ENCODE results near the gene HOXC12. TPM values are rescaled to one million over a fixed set of nuclear protein-coding genes. Genes with fewer than 3 reads are reported as not detected.

The HOXC12 gene
- total RNA-seq, 2 donors from 2014 or later: not detected

DNA sequence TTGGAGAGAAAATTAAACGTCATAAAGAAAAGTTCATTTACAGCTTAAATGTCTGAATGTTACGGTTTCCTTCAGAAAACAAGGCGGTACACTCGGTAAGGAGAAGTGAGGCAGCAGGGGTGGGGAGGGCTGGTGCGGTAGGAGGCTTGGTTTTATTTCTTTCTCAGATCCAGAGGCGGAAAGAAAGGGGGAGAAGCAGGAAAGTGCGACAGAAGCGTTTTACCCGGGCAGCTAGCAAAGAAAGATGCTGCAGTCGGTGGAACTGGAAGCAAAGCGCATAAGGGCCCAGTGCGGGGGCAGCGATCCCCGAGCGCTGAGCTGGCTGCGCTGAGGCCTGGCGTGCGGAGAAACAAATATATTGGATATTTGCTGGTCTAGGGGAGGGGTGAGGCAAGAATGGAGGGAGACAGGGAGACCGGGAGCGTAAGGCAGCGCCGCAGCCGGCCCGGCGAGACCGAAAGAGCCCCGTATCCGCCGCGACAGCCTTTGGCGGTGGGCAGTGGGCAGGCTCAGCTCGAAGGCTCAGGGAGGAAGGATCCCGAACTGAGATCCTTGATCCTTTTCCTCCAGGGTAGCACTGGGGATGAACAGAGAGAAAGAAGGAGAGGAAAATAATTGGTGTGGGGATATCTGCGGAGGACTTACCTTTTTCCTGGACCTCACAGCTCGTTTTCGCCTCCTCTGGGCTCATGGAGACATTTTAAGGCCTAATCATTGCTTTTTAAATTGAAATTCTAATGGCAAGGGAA, 11.9 kb downstream of the HOXC12 start:
- no peaks in the 10 kb centered on the region for H3K36me3 Mint-ChIP-seq
- H3K4me1 Mint-ChIP-seq (ENCODE audit: low read depth in 2 of 2): peaks cover 25 to 28% of the 10 kb centered on the region in 2 donors
- ATAC-seq (no peak), DNase-seq (ENCODE audit: low spot score) (no peak)
- no peaks in the 10 kb centered on the region for H3K9me3 Mint-ChIP-seq
- peak overlapping the region; percentile 19 for H3K4me3 Mint-ChIP-seq
- H3K27ac Mint-ChIP-seq: no peak overlapping the region
- H3K27me3 Mint-ChIP-seq: peaks cover 70 to 89% of the 10 kb centered on the region in 2 donors

DNA sequence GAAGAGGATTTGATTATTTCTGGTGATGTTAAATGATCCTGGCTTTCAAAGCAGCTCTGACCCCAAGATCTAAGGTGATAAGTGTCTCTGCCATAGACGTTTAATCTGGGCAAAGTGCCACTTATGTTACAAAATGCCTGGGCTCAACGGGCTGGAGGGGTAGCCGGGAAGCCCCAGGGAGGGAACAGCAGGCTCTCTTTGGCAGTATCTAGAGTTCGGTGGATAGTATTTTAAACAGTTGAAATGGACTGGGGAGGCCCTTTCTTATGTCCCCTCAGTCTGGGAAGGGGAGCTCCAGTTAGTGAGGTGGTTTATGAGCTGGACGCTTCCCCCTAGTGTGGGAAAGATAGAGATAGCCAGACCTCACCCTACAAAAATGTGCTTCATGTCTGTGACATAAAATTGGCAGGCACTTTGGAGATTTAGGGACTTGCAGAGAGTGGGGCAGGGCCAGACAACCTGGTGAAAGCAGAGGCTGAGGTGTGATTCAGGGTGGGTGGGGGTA, 12.8 kb downstream of the HOXC12 start:
- H3K27ac Mint-ChIP-seq: no peak overlapping the region
- H3K36me3 Mint-ChIP-seq: no peaks in the 10 kb centered on the region
- DNase-seq (ENCODE audit: low spot score): no peak
- ATAC-seq: no peak
- peaks cover 25 to 28% of the 10 kb centered on the region in 2 donors for H3K4me1 Mint-ChIP-seq (ENCODE audit: low read depth in 2 of 2)
- H3K27me3 Mint-ChIP-seq: peaks cover 78 to 95% of the 10 kb centered on the region in 2 donors
- no peak overlapping the region for H3K4me3 Mint-ChIP-seq
- H3K9me3 Mint-ChIP-seq: no peaks in the 10 kb centered on the region

DNA sequence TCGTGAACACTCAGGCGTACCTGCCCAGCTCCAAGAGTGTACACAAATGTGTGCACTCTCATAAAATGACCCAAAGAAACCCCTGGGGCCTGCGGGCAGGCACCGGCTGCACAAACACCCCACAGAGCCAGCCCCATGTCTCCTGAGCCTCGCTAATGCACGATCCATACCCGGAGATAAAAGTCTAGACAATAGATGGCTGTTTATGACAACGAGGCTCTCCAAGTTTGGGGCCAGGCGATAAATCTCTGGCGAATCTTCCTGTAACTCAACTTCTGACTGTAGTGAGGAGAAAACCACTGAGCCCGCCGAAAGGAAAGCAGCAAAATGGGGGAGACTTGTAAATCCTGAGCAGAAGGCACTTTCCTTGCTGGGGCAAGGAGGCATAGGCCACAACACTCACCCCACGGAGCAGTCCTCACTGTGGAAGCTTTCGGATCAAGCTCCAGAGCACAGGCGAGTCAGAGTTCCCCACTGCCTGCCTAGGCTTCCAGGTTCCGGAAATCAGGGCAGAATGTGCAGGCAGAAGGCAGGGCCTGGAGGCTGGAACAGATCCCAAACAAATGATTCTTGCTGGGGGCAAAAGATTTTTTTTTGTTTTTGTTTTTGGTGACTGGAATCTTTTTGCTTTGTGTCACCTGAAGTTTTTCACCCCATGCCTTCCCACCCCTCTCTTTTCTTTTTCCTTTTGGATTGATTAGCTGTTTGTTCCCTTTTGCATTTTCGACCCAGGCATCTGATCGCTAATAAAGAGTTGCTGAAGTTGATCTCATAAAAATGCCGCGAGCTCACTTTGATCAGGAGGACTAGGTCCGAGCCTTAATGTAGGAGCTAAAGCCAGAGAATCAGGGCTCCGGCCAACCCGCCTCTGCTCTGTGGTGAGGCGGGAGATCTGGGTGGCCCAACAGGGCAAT, 13.8 kb downstream of the HOXC12 start:
- Mint-ChIP-seq H3K36me3 (no peaks in the 10 kb centered on the region), H3K4me1 (ENCODE audit: low read depth in 2 of 2) (peaks cover 31 to 32% of the 10 kb centered on the region in 2 donors), H3K4me3 (no peak overlapping the region), H3K27ac (no peak overlapping the region), H3K27me3 (peaks cover 80 to 95% of the 10 kb centered on the region in 2 donors), H3K9me3 (no peaks in the 10 kb centered on the region)
- ATAC-seq (no peak), DNase-seq (ENCODE audit: low spot score) (no peak)

DNA sequence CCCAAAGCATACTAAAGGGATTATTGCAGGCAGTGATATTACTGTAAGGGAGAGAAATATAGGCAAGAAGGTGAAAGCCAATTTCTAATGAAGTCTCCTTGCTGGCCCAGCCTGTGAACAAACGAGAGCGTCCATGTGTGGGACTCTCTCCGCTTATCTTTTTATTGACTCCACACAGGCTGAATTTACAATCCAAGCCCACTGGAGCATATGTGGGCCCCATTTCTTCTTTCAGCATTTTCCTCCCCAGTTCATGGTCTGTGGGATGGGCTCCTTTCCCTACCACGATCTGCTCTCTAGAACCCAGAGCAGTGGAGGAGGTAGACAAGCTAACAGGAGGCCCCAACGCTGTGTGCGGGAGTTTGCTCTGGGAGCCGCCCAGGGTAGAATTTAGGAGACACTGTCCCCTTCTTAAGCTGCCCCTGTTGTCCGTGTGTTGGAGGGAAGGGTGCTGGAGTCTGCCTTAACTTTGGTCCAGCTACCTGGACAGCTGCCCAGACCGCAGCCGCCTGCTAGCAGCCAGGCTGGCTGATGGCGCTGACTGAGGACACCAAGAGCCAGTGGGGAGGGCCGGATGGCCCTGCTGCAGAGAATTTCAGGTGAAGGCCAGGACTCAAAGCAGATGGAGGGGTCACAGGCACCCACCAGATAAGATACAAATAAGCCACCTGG, 15.0 kb downstream of the HOXC12 start:
- Mint-ChIP-seq H3K9me3 (no peaks in the 10 kb centered on the region), H3K36me3 (no peaks in the 10 kb centered on the region), H3K27me3 (peaks cover 71 to 84% of the 10 kb centered on the region in 2 donors), H3K4me1 (ENCODE audit: low read depth in 2 of 2) (peaks cover 21 to 25% of the 10 kb centered on the region in 2 donors), H3K27ac (no peak overlapping the region), H3K4me3 (no peak overlapping the region)
- DNase-seq (ENCODE audit: low spot score) (no peak), ATAC-seq (no peak)

DNA sequence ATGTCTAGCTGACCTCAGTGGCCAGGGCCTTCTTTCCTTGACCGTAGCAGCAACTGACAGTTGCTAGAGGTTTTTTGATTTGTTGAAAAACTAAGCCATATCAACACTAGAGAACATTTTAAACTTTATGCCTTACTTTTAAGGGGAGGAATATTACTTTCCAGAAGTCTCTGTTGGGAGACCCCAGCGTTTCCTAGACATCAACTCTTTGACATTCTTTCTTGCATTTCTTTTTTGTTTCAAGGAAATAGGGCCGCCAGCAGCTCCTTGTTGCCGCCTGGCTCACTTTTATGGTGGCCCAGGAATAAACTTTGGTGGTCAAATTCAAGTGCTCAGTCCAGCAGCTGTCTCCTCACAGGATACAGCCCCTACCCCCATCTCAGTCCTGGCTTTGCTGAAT, 15.7 kb downstream of the HOXC12 start:
- peaks cover 18 to 24% of the 10 kb centered on the region in 2 donors for H3K4me1 Mint-ChIP-seq (ENCODE audit: low read depth in 2 of 2)
- no peak for ATAC-seq
- H3K9me3 Mint-ChIP-seq: no peaks in the 10 kb centered on the region
- no peak overlapping the region for H3K27ac Mint-ChIP-seq
- no peaks in the 10 kb centered on the region for H3K36me3 Mint-ChIP-seq
- H3K4me3 Mint-ChIP-seq: no peak overlapping the region
- peaks cover 67 to 81% of the 10 kb centered on the region in 2 donors for H3K27me3 Mint-ChIP-seq
- no peak for DNase-seq (ENCODE audit: low spot score)

DNA sequence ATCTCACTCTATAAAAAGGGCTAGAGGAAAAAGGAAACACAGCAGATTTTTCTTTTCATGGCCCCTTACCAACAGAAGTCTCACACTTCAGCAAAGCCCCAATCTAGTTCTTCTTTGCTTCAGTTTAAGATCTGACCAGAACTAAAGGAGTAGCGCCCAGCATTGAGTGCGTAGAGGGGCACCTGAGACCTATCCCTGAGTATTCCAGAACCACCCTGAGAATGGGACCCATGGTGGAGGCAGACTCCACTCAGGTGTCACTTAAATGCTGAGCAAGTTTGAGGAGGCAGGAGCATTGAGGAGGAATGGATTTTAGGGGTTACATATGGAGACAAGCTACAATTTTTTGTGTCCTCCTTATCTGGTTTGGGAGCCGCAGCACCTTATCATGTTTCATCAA, 16.4 kb downstream of the HOXC12 start:
- Mint-ChIP-seq H3K4me3 (no peak overlapping the region), H3K27ac (no peak overlapping the region), H3K36me3 (no peaks in the 10 kb centered on the region), H3K4me1 (ENCODE audit: low read depth in 2 of 2) (peaks cover 18 to 26% of the 10 kb centered on the region in 2 donors), H3K9me3 (no peaks in the 10 kb centered on the region), H3K27me3 (peaks cover 67 to 81% of the 10 kb centered on the region in 2 donors)
- no peak for ATAC-seq
- DNase-seq (ENCODE audit: low spot score): no peak

DNA sequence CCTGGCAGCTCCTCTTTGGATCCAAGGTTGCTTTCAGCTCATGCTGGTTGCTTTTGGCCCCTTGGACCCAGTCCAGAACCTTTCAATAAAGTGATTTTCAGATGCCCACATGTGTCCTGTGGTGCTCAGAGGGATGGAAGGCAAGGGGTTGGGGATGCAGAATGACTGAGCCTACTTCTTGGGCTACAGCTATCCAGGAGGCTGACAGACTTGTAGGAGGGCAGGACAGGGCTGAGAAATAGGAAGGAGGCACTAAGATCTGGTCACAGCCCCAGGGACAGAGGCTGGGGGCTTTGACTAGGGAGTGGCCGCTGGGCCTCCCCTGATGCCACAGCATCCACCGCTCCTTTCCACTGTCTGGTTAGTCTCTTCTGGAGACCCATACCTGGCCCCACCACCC, 17.0 kb downstream of the HOXC12 start:
- no peak for ATAC-seq
- Mint-ChIP-seq H3K36me3 (no peaks in the 10 kb centered on the region), H3K27ac (no peak overlapping the region), H3K9me3 (no peaks in the 10 kb centered on the region), H3K27me3 (peaks cover 64 to 79% of the 10 kb centered on the region in 2 donors), H3K4me1 (ENCODE audit: low read depth in 2 of 2) (peaks cover 12 to 20% of the 10 kb centered on the region in 2 donors), H3K4me3 (no peak overlapping the region)
- DNase-seq (ENCODE audit: low spot score): no peak

DNA sequence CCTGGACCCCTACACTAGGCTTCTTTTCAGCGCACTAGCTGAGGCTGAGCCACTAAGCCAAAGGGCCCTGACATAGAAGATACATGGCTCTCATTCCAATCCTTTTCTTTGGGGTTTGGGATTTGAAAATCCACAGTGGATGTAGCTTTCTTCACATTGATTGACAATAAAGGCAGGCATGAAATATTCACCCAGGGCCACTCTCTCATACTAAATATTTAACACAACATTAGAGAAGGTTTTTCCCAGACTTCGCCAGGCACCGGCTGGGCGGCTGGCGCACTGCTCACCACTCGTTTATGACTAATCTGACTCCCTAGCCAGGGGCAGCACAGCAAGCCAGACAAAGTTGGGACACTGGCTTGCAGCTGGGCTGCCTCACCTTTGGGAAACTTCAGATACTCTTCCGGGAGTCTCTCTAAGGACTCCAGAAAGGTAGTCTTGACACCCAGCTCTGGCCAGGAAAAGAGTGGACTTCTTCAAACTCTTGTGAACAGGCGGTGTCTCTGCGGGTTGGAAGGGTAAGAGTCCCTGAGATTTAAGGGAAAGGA, 17.5 kb downstream of the HOXC12 start:
- no peak overlapping the region for H3K27ac Mint-ChIP-seq
- DNase-seq (ENCODE audit: low spot score) (no peak), ATAC-seq (no peak)
- no peaks in the 10 kb centered on the region for H3K36me3 Mint-ChIP-seq
- peaks cover 68 to 79% of the 10 kb centered on the region in 2 donors for H3K27me3 Mint-ChIP-seq
- no peak overlapping the region for H3K4me3 Mint-ChIP-seq
- H3K9me3 Mint-ChIP-seq: no peaks in the 10 kb centered on the region
- peaks cover 11 to 19% of the 10 kb centered on the region in 2 donors for H3K4me1 Mint-ChIP-seq (ENCODE audit: low read depth in 2 of 2)

DNA sequence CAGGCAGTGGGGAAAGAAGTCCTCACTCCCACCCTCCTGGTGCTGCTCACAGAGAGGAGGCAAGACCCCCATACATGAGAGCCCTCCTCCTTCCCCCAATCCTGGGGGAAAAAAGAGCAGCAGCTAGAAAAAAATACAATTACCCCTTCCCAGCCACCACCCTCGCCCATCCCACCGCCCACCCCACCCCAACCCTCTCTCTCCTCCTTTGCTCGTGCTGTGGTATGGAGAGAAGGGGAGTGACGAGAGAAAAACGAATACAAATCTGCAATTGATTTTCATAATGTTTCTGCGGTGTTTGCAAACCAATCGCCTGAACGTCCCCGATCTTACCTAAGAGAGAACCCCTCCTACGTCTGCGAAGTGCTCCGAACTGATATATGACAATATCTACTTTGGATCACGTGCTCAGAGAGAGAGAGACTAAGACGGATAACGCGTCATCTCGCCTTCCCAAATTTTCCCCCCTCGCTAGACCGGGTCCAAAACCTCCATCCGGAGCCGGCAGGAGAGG, 18.1 kb downstream of the HOXC12 start, which contains the start of gene HOXC11:
TSS of gene HOXC11 (plus strand) at position 405 of the 514 bp plus-strand sequence. CDS start 116 bp downstream, outside the sequence.
- Mint-ChIP-seq H3K4me1 (ENCODE audit: low read depth in 2 of 2) (peaks cover 11 to 15% of the 10 kb centered on the region in 2 donors), H3K4me3 (peak within 1 kb of the TSS; percentile 71), H3K9me3 (no peaks in the 10 kb centered on the region), H3K36me3 (no peaks in the 10 kb centered on the region), H3K27me3 (peaks cover 65 to 79% of the 10 kb centered on the region in 2 donors), H3K27ac (peak within 1 kb of the TSS; percentile 31 to 78)
- DNase-seq (ENCODE audit: low spot score) (no peak), ATAC-seq (no peak)

DNA sequence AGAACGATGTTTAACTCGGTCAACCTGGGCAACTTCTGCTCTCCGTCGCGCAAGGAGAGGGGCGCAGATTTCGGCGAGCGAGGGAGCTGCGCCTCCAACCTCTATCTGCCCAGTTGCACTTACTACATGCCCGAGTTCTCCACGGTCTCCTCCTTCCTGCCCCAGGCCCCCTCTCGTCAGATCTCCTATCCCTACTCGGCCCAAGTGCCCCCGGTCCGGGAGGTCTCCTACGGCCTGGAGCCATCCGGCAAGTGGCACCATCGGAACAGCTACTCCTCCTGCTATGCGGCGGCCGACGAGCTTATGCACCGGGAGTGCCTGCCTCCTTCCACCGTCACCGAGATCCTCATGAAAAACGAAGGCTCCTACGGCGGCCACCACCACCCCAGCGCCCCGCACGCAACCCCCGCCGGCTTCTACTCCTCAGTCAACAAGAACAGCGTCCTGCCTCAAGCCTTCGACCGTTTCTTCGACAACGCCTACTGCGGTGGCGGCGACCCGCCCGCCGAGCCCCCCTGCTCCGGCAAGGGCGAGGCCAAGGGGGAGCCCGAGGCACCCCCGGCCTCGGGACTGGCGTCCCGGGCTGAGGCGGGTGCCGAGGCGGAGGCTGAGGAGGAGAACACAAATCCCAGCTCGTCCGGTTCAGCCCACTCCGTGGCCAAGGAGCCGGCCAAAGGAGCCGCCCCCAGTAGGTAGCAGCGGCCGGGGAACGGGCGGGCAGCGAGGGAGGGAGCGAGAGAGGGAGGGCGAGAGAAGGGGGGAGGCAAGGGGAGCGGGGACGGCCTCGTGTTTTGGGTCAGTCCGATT, 18.7 kb downstream of the HOXC12 start:
- no peaks in the 10 kb centered on the region for H3K9me3 Mint-ChIP-seq
- peak overlapping the region; percentile 71 for H3K4me3 Mint-ChIP-seq
- peak in 1 of 2 donors; percentile 17 for ATAC-seq
- H3K36me3 Mint-ChIP-seq: no peaks in the 10 kb centered on the region
- peaks cover 11 to 19% of the 10 kb centered on the region in 2 donors for H3K4me1 Mint-ChIP-seq (ENCODE audit: low read depth in 2 of 2)
- peaks cover 63 to 79% of the 10 kb centered on the region in 2 donors for H3K27me3 Mint-ChIP-seq
- DNase-seq (ENCODE audit: low spot score): no peak
- H3K27ac Mint-ChIP-seq: peak overlapping the region; percentile 31 to 78

DNA sequence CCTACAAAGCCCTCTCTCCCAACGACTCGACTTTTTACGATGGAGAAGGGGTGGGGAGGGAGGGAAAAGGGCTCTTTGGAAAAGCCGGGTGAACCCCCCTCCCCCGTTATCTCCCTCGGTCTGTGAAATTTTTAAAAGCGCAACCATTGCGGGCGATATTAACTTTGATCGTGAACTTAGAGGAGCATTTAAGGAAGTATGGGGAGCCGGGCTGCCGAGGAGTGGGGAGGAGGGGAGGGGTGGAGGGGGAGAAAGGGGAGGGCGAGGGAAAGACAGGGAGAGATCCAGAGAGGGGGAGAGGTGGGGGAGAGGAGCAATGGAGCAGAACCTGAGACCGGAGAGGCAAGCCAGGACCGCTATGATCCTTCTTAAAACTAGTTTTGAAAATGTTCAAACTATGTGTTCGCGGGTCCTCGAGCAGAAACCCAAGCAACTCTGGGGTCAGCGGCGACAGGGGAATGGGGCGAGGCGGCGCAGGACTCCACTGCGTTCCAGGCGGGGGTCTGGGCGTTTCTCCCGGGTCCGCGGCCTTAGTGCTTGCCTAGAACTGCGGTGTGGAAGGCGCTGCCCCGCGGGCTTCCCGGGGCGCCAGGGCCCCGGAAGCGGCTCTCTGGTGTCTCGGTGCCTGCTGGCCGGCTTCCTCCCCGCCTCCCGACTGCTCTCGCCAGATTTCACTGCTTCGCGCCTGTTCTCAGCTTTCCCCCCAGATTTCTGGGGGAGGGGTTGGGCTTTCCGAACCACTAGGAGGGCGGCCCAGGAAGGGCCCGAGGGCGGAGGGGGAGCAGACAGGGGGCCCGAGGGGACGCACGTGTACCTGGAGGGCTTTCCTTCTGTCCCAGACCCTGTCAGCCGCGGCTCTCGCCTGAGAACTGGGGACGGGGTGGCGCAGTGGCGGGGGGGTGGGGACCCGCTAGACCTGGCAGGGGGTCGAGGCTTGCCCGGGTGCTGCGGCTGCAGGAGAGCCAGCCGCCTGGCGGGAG, 19.7 kb downstream of the HOXC12 start, which contains the start of gene HOTAIR:
TSS of gene HOTAIR (minus strand) at position 871 of the 980 bp plus-strand sequence.
- ATAC-seq: peak; percentile 56 to 82
- H3K4me1 Mint-ChIP-seq (ENCODE audit: low read depth in 2 of 2): peaks cover 11 to 19% of the 10 kb centered on the region in 2 donors
- H3K36me3 Mint-ChIP-seq: no peaks in the 10 kb centered on the region
- no peaks in the 10 kb centered on the region for H3K9me3 Mint-ChIP-seq
- H3K27me3 Mint-ChIP-seq: peaks cover 63 to 81% of the 10 kb centered on the region in 2 donors
- H3K4me3 Mint-ChIP-seq: peak within 1 kb of the TSS; percentile 71
- no peak for DNase-seq (ENCODE audit: low spot score)
- no peak within 1 kb of the TSS for H3K27ac Mint-ChIP-seq

Measured in natural killer cell treated with Interleukin-12 subunit alpha and Interleukin-12 subunit beta and Interleukin-15 and Interleukin-18, amount 100 ng/mL, for 72 hours (primary cell).